Sciatic nerve (tissue), 2 donors: ENCODE results near the gene ZSWIM8. TPM values are rescaled to one million over a fixed set of nuclear protein-coding genes. Genes with fewer than 3 reads are reported as not detected.
A peak's percentile ranks its signal among the peaks of the same experiment; 100 is the strongest.

Experiments
- ATAC-seq: fragments of 200-7000 bp; cut with Tn5 transposase; one replicate; pipeline ENCODE4 v1.9.1; 2020; ENCODE audit warnings: mild to moderate bottlenecking, moderate library complexity
- DNase-seq: peaks from one replicate; pipeline ENCODE4 v3.0.0-alpha.2; 2020; ENCODE audit warnings: low spot score
- intact Hi-C: fragments of 100-400 bp; cut with DNase I; formaldehyde crosslinking; loops from one replicate; pipeline ENCODE4 v1.14.2; 2022
- total RNA-seq: library from RNA; stranded (reverse); fragmentation: NEBNext Ultra II Directional; extraction: Animal tissue kit (Norgen Biotek cat#: 25700); gene quantifications from one replicate; pipeline ENCODE4 v1.2.1, GENCODE V29; 2021
- donor health status: DM: no; HTN: no; CAD: no.
- donor health status: DM: no; HTN: no; CAD: no.

ZSWIM8 gene
- total RNA-seq, 1 donor from 2014 or later = 99.1 TPM

GRCh38 chr10:73809061-73809818 is 23.8 kb downstream of the ZSWIM8 start:
- intact Hi-C loops = no loop called here
- DNase-seq (no peak), ATAC-seq (no peak)

GRCh38 chr10:73810358-73810734 is 24.9 kb downstream of the ZSWIM8 start:
- intact Hi-C loops = no loop called here
- DNase-seq = no peak
- no peak for ATAC-seq

DNA sequence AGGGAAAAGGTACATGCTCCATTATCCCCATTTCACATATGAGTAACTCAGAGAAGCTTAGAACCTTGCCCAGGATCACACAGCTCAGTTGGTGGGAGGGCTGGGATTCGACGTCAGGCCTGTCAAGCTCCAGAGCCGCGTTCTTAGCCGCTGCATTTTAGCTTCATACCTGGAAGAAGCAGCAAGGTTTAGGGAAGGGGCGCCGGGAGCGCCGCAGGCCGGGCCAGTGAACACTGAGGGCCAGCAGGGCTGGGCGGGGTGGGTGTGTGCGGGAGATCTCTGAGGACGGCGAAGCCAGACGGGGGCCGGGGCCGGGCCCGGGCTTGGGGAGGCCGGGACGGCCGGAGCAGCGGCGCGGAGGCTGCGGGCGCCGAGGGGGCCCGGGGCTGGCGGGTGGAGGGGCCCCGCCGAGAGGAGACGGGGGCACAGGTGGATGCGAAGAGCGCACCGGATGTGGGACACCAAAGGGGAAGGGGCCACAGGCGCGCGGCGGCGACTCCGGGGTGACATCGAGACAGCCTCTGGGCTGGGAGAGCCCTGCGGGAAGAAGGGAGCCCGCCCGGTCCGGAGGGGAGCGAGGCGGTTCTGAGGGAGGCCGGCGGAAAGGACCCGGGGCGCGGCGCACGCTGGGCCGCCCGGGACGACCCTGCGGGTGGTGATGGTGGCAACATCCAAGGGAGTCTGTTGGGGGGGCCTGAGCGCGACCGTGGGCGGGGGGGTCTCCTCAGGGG is 25.5 kb downstream of the ZSWIM8 start:
- ATAC-seq (no peak), DNase-seq (peak; percentile 74)
- intact Hi-C loops = no loop called here

DNA sequence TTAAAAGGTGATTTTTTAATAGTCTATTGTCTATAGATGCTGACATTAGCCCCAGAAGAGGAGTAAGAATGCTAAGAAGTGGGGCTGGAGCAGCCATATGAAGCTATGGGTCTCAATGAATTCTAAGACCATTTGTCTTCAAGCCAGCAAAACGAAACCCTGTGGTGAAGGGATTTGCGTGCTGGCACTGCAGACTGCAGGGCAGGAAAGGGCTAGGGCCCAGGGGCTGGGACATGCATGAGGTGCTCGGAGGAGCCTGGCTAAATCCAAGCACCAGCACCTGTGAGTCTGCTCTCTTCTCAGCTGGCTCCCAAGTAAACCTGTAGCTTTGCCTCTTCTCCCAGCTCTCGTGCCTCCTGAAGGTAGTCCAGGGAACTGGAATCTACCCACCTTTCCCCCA is 27.3 kb downstream of the ZSWIM8 start:
- ATAC-seq (no peak), DNase-seq (no peak)
- intact Hi-C loops = no loop called here

DNA sequence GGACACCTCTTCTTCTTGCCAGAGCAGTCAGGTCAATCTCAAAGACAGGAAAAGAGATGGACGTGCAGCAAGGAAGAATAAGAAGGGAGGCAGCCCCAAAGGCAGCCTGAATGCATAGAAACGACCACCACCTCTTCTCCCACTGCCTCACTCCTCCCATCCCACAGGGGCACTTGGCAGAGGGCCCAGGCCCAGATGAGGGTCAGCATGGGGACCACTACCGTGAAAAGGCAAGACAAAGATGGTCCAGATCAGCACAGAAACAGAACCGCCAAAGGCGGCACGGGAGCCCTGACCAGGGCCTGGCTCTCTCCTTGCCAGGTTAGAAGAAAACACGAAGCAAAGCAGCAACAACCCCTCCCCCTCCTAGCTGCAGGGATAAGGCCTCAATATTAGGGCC is 27.9 kb downstream of the ZSWIM8 start:
- ATAC-seq = no peak
- intact Hi-C loops = no loop called here

DNA sequence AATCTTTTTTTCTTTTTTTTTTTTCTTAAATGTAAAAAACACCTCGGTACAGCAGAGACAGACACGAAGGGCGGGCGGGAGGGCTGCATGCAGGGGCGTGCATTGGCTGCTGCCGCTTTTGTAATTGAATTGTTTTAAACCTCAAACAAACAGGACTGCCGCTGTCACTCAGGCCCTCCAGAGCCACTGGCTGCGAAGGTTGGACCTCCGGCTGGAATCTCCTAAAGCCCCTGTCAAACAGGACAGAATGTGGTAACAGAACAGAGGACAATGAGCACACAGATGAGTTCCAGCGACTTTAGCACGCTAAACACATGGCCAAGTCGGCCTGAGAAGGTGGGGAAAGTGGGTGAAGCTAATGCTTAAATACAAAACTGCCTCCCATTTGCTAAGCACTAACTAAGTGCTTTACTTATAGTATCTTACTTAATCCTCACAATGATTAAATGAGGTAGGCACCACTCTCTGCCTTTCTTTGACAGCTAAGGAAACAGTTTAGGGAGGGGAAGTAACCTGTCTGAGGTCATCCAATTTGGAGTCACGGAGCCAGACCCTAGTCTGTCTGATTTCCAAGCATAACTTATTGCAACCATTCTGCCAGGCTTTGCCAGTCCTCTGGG is 29.0 kb downstream of the ZSWIM8 start:
- DNase-seq (no peak), ATAC-seq (no peak)
- intact Hi-C loops = no loop called here

More for the DNA sequence above, 27.9 kb downstream of the ZSWIM8 start:
- no peak for DNase-seq

GRCh38 chr10:73814896-73815718 is 29.7 kb downstream of the ZSWIM8 start:
- intact Hi-C loops = no loop called here
- ATAC-seq (no peak), DNase-seq (no peak)

DNA sequence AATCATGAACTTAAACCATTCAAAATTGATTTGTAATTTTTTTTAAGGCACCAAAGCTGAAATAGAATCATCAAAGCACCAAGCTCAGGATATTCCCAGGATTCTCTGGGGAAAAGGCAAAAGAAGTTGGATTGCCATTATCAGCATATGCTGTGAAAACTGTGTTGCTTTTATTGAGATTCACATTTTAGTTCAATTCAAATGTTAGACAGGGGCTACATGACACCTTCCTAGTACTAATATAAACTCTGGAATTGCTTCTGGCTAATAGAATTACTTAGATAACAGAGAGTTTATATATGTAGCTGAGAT is 30.3 kb downstream of the ZSWIM8 start:
- intact Hi-C loops = no loop called here
- ATAC-seq = no peak
- no peak for DNase-seq

DNA sequence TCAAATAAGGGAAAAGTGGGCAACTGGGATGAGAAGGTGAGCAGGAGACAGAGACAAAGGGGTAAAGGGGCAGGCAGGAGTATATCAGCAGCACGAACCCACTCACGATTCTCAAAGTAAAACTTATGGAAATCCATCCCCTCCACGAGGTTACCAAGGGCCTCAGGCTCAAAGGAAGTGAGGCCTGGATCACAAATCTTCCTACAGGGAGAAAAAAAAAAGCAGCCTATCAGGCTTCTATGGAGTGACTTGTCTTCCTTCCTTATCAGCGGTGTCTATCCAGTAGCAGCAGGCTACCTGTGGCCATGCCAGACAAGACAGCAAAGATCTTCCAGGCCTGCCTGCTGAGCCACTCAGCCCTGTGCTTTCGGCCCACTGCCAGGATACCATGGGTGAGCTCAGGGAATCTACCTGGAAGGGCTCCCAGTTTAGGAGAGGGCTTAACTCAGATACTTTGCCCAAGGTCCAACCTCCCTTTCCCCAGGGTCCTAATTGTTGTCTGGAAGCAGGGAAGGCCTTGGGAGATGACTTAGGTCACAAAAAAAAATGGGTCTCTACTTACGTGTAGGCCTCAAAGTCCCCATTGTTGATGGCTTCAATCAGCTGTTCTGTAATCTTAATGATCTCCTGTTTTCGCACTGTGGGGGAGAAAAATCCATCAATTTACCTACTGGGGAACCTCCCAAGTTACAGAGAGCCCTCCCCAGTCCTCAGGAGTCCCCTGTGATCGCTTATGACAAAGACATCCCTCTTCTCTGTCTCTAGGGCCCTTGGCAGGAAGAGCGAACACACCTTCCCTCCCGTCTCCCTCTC is 31.7 kb downstream of the ZSWIM8 start:
- intact Hi-C loops = no loop called here
- no peak for DNase-seq
- ATAC-seq = no peak

DNA sequence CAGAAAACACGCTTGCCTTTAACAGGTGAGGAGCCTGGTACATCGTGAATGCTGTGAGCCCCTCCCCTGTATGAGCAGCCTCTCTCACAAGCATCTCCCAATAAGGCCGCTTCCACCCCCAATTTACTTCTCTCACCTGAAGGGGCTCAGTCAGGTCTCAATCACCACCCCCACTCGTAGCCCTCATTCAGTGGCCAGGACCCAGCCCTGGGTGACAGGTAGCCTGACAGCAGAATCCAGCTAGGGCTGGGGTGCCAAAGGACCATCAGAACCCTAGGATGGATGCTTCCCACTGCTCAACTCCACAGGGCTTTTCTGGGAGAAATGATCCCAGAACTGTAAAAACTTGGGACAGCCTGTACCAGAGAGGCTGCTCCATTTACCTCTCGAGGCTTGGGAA is 32.4 kb downstream of the ZSWIM8 start:
- no peak for ATAC-seq
- intact Hi-C loops = no loop called here
- DNase-seq = no peak

GRCh38 chr10:73818402-73818801 is 33.0 kb downstream of the ZSWIM8 start:
- DNase-seq (no peak), ATAC-seq (no peak)
- intact Hi-C loops = no loop called here

DNA sequence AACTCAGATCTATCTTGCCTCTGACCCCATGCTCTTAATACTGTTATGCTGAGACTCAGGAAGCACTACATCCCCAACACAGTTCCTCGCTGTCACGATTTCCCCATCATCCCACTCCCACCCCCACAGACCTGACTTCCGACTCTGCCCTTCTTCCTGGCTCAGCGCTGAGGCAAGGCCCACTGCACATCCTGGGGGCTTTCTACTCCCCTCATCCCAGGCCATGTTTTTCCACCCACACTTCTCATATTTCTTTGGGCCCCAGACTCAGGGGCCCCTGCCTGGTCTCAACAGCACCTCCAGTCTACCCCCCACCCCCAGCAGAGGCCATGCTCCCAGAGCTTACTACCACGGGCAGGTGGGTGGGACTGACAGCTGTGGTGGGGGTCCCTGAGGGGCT is 33.7 kb downstream of the ZSWIM8 start:
- DNase-seq (no peak), ATAC-seq (no peak)
- intact Hi-C loops = no loop called here

- intact Hi-C loops = no loop called here
- DNase-seq = no peak
- ATAC-seq = peak; percentile 45
Observed at GRCh38 chr10:73819513-73820093, 34.2 kb downstream of the ZSWIM8 start.

GRCh38 chr10:73823391-73823790 is 38.0 kb downstream of the ZSWIM8 start:
- DNase-seq (no peak), ATAC-seq (no peak)
- intact Hi-C loops = no loop called here

DNA sequence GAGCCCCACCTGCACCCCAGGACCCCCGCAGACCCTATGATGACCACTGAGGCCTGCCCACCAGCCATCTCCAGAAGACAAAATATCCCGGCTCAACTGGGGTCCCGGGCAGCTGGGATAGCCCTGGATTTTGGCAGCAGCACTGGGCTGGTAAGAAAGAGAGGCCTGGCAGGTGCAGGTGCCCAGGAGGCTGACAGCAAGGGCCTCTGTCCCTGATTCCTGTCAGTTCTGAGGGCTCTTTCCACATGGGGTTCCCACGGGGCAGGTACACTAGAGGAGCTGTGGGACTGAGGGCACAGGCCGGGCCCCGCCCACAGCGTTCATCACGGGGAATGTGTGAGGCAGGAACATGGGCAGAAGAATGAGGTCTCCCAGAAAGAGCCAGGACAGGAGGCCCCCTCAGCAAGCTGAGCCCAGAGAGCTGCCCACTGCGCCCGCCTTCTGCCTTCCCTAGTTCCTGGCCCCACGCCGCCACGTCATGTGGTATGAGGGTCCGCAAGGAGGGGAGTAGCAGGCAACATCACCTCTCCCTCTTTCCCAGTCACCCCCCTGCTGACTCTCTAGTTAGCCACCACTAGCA is 38.8 kb downstream of the ZSWIM8 start:
- no peak for DNase-seq
- ATAC-seq = no peak
- intact Hi-C loops = no loop called here

DNA sequence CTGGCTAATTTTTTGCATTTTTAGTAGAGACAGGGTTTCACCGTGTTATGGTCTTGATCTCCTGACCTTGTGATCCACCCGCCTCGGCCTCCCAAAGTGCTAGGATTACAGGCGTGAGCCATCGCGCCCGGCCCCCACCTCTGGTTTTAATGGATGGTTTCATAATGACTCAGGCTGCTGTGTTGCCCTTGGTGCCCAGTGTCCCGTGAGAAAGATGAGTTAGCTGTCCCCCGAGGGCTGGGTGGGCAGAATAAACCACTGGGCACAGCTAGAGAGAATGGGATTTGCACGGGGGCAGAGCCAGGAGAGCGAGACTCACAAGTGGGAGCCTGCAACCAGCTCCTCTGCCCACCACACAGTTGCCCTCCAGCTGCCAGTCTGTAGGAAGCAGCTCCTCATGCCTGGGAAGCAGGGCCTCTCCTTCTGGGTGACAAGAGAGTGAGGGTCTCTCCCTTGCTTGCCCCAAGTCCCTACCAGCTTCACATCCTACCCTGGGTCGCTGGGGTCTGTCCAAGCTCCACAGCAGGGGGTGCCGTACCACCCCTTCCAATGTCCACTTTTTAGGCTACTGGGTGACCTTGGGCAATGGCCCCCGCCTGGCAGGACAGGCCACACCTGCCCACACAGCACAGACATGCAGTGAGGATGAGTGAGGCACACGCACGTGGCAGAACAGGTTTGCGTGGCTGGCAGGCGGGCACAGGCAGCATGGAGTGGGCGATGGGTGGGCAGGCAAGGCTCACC is 42.1 kb downstream of the ZSWIM8 start:
- ATAC-seq (no peak), DNase-seq (no peak)
- intact Hi-C loops = no loop called here

DNA sequence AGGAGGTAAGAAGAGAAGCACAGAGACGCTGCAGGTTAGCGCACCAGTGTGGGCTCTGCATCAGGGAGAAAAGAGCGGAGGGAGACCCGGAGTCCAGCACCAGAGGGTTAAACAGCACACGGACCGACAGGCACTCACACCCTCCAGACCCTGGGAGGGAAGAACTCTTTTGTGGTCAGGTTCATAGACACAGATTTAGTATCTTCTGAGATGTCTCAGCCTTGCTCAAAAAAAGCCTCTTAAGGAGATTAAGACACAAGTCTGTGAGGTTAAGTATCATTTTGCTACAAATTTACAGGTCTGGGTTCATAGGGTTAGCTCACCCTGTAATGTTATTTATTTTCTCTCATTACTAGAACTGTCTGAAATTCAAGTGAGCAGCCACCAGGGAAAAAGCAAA is 42.8 kb downstream of the ZSWIM8 start:
- intact Hi-C loops = no loop called here

More for the DNA sequence above, 42.8 kb downstream of the ZSWIM8 start:
- ATAC-seq (no peak), DNase-seq (no peak)
